ENCODE data around the gene DNAJA4.

DNA sequence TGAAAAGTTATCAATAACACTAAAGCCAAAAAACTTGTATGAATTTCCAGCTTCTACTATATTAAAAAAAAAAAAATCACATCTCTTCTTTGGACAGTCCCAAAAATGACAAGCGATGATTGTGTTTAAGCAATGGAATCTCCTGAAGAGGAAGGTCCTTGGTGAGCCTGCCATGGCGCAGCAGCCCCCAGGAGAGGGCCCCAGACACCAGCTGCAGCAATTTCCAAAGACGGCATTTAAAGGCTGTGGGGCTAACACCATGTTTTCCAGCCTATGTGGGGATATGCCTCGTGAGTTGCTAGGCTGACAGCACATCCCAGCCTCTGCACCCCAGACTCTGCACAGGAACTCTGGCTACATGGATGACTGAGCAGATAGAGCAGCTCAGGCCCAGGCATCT lies 20.4 kb downstream of the DNAJA4 start:
- TF ChIP-seq, protein P1, sequence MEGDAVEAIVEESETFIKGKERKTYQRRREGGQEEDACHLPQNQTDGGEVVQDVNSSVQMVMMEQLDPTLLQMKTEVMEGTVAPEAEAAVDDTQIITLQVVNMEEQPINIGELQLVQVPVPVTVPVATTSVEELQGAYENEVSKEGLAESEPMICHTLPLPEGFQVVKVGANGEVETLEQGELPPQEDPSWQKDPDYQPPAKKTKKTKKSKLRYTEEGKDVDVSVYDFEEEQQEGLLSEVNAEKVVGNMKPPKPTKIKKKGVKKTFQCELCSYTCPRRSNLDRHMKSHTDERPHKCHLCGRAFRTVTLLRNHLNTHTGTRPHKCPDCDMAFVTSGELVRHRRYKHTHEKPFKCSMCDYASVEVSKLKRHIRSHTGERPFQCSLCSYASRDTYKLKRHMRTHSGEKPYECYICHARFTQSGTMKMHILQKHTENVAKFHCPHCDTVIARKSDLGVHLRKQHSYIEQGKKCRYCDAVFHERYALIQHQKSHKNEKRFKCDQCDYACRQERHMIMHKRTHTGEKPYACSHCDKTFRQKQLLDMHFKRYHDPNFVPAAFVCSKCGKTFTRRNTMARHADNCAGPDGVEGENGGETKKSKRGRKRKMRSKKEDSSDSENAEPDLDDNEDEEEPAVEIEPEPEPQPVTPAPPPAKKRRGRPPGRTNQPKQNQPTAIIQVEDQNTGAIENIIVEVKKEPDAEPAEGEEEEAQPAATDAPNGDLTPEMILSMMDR (IDR thresholded peaks at IDR 0.05; ENCODE audit: borderline replicate concordance, extremely low read depth, low read length, poor library complexity, severe bottlenecking) = peak; percentile 29
- no peak for TF ChIP-seq EZH2 (IDR thresholded peaks at IDR 0.05; ENCODE audit: borderline replicate concordance, low read depth, low read length, severe bottlenecking)

Measured in DND-41 (cell line).